ENCODE data around the gene TMCO4. TPM values are rescaled to one million over a fixed set of nuclear protein-coding genes. Genes with fewer than 3 reads are reported as not detected.
"Not testable (repeated sequence)": the region's sequence is repeated elsewhere in the genome, so short reads cannot be mapped to it uniquely, and the experiment has no call there.

The TMCO4 gene
- total RNA-seq, 1 donor from 2014 or later: 18.6 TPM

DNA sequence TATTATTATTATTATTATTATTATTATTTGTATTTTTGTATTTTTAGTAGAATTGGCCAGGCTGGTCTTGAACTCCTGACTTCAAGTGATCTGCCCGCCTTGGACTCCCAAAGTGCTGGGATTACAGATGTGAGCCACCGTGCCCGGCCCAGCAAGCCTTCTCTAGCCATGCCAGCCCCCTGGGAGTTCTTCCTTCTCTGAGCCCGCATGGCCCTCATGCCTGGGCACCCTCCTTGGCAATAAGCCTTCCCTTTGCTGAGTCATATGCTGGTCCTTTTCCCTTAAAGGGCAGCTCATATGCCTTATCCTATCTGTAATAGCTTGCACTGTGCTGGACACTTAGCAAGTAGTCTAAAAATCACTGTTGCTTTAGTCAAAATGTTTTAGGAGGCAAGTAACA, 164.1 kb downstream of the TMCO4 start:
- Mint-ChIP-seq H3K9me3 (ENCODE audit: low read depth) (no peaks in the 10 kb centered on the region), H3K36me3 (ENCODE audit: insufficient read depth) (no peaks in the 10 kb centered on the region), H3K27ac (no peak overlapping the region), H3K4me3 (ENCODE audit: low read depth) (no peak overlapping the region), H3K4me1 (ENCODE audit: low read depth) (peaks cover under 1% of the 10 kb centered on the region), H3K27me3 (peaks cover 11% of the 10 kb centered on the region)
- no peak for DNase-seq (ENCODE audit: low spot score, unreplicated experiment)
- TF ChIP-seq, protein P1, sequence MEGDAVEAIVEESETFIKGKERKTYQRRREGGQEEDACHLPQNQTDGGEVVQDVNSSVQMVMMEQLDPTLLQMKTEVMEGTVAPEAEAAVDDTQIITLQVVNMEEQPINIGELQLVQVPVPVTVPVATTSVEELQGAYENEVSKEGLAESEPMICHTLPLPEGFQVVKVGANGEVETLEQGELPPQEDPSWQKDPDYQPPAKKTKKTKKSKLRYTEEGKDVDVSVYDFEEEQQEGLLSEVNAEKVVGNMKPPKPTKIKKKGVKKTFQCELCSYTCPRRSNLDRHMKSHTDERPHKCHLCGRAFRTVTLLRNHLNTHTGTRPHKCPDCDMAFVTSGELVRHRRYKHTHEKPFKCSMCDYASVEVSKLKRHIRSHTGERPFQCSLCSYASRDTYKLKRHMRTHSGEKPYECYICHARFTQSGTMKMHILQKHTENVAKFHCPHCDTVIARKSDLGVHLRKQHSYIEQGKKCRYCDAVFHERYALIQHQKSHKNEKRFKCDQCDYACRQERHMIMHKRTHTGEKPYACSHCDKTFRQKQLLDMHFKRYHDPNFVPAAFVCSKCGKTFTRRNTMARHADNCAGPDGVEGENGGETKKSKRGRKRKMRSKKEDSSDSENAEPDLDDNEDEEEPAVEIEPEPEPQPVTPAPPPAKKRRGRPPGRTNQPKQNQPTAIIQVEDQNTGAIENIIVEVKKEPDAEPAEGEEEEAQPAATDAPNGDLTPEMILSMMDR (IDR thresholded peaks at IDR 0.05; ENCODE audit: unreplicated experiment): no peak

DNA sequence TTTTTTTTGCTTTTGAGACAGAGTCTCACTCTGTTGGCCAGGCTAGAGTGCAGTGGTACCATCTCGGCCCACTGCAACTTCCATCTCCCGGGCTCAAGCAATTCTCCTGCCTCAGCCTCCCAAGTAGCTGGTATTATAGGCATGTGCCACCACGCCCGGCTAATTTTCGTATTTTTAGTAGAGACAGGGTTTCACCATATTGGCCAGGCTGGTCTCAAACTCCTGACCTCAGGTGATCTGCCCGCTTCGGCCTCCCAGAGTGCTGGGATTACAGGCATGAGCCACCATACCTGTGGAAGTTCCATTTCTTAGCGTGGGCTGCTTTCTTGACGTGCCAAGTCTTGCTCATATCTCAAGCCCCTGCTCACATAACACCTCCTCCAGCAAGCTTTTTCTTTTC, 164.7 kb downstream of the TMCO4 start:
- not testable (repeated sequence) for H3K27ac Mint-ChIP-seq; H3K36me3 Mint-ChIP-seq (ENCODE audit: insufficient read depth); H3K4me1 Mint-ChIP-seq (ENCODE audit: low read depth); H3K27me3 Mint-ChIP-seq; DNase-seq (ENCODE audit: low spot score, unreplicated experiment); H3K9me3 Mint-ChIP-seq (ENCODE audit: low read depth); H3K4me3 Mint-ChIP-seq (ENCODE audit: low read depth)

DNA sequence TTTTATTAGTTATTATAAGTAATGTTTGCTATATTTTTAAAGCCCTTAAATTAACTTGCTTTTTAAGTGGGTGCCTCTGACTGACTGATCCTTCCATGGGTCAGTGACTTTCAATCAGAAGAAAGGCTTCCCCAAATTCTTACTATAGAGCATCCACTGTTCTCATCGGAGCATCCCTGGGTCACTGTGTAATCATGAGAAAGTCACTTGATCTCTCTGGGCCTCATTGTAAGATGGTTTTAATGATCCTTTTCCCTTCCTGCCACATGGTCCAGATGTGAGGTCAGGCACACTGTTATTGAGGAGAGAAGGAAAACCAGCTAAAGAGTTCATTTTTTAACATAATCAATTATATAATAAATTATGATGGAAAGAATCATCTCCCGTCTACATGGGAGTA, 166.6 kb downstream of the TMCO4 start:
- Mint-ChIP-seq H3K4me3 (ENCODE audit: low read depth) (no peak overlapping the region), H3K27ac (no peak overlapping the region), H3K36me3 (ENCODE audit: insufficient read depth) (peaks cover 1% of the 10 kb centered on the region), H3K4me1 (ENCODE audit: low read depth) (peaks cover 1% of the 10 kb centered on the region), H3K9me3 (ENCODE audit: low read depth) (no peaks in the 10 kb centered on the region), H3K27me3 (no peaks in the 10 kb centered on the region)
- TF ChIP-seq, protein P1 (IDR thresholded peaks at IDR 0.05; ENCODE audit: unreplicated experiment): no peak
- no peak for DNase-seq (ENCODE audit: low spot score, unreplicated experiment)

Other genes with a start within 250 kb of the TMCO4 start
- 10.5 and 12.0 TPM in 2 replicates for gene NBL1, start 155.6 kb downstream of the TMCO4 start, total RNA-seq
- gene HTR6, start 135.0 kb downstream of the TMCO4 start, total RNA-seq: not detected in 2 replicates
- 0.24 TPM in 1 of 2 replicates, not detected in the other for gene RNF186, start 15.4 kb upstream of the TMCO4 start, total RNA-seq
- 19.0 and 19.9 TPM in 2 replicates for gene OTUD3, start 82.5 kb upstream of the TMCO4 start, total RNA-seq
- not detected in 2 replicates for gene PLA2G2E, start 123.7 kb upstream of the TMCO4 start, total RNA-seq
- 2.0 and 2.4 TPM in 2 replicates for gene PLA2G2A, start 179.7 kb upstream of the TMCO4 start, total RNA-seq